Lower leg skin (tissue), 4 donors: ENCODE measurements around the gene RMND5B. TPM values are rescaled to one million over a fixed set of nuclear protein-coding genes. Genes with fewer than 3 reads are reported as not detected.

Source experiments
- DNase-seq, 2 donors: peaks; one replicate each; pipeline ENCODE4 v3.0.0-alpha.2; 2019; ENCODE audit warnings: low spot score in 2 of 2
- H3K4me3 ChIP-seq: fragments of 200-600 bp; sonication (generic); 2 replicates; pipeline ENCODE4 v1.5.1; 2017; ENCODE audit warnings: mild to moderate bottlenecking, low read depth; ENCODE audit not compliant: poor library complexity, severe bottlenecking
- CTCF ChIP-seq, 3 donors: fragments of 450-650 bp; IDR thresholded peaks; one replicate each; pipeline ENCODE4 v1.5.1; 2016; ENCODE audit warnings: antibody characterized with exemption in 3 of 3, mild to moderate bottlenecking in 3 of 3, moderate library complexity in 2 of 3
- POLR2A ChIP-seq, 2 donors: fragments of 450-650 bp; IDR thresholded peaks; one replicate each; pipeline ENCODE4 v1.6.1; 2016 to 2017; ENCODE audit warnings: antibody characterized with exemption in 2 of 2, mild to moderate bottlenecking in 1 of 2, moderate library complexity in 1 of 2
- WGBS, 2 donors: methylation state at CpG; one replicate each; pipeline ENCODE4 v1.1.5; 2018; 5-methylcytosine and 5-hydroxymethylcytosine counted together
- intact Hi-C: fragments of 100-400 bp; cut with DNase I; formaldehyde crosslinking; loops from one replicate; pipeline ENCODE4 v1.15.0; 2023; ENCODE audit warnings: low total_unique reads
- total RNA-seq, 4 donors: library from RNA; depleted of rRNA; stranded (reverse); fragments of >200 nt; gene quantifications; one replicate each; pipeline ENCODE4 v1.1.0, GENCODE V29; 2016

RMND5B gene
- total RNA-seq, 4 donors from 2014 or later: 47.4 to 83.2 (median 56.2) TPM

GRCh38 chr5:178163772-178164735, 33.2 kb downstream of the RMND5B start:
- WGBS, 2 donors: 10 to 24% methylated on average over 14 to 33 of the region's 33 CpGs
- TF ChIP-seq POLR2A (IDR thresholded peaks at IDR 0.05) (no peak), CTCF (IDR thresholded peaks at IDR 0.05) (peak in 1 of 3 donors; percentile 81)
- H3K4me3 ChIP-seq: no peak overlapping the region
- intact Hi-C loops: loop anchor here (5.0 kb wide), 1 partner anchor 87 kb away; no protein-coding TSS in a partner anchor
- peak; percentile 77 to 97 for DNase-seq

GRCh38 chr5:178165581-178165980, 34.8 kb downstream of the RMND5B start:
- H3K4me3 ChIP-seq: no peak overlapping the region
- intact Hi-C loops: no loop called here
- 54 to 66% methylated on average over 26 to 38 of the region's 38 CpGs for WGBS, 2 donors
- TF ChIP-seq CTCF (IDR thresholded peaks at IDR 0.05) (no peak), POLR2A (IDR thresholded peaks at IDR 0.05) (no peak)
- no peak for DNase-seq

- DNase-seq: no peak
- TF ChIP-seq CTCF (IDR thresholded peaks at IDR 0.05) (no peak), POLR2A (IDR thresholded peaks at IDR 0.05) (no peak)
- H3K4me3 ChIP-seq: no peak overlapping the region
- intact Hi-C loops: no loop called here
- WGBS, 2 donors: 78 to 85% methylated on average over 2 of the region's 2 CpGs
Measured at GRCh38 chr5:178170455-178170854, 39.6 kb downstream of the RMND5B start.

GRCh38 chr5:178174456-178174855, 43.6 kb downstream of the RMND5B start:
- DNase-seq: no peak
- no peak for TF ChIP-seq POLR2A (IDR thresholded peaks at IDR 0.05)
- TF ChIP-seq CTCF (IDR thresholded peaks at IDR 0.05): no peak
- H3K4me3 ChIP-seq: no peak overlapping the region
- WGBS, 2 donors: 89 to 90% methylated on average over 3 of the region's 3 CpGs
- intact Hi-C loops: no loop called here

GRCh38 chr5:178176791-178177190, 46.0 kb downstream of the RMND5B start:
- no peak overlapping the region for H3K4me3 ChIP-seq
- TF ChIP-seq CTCF (IDR thresholded peaks at IDR 0.05): no peak
- no peak for TF ChIP-seq POLR2A (IDR thresholded peaks at IDR 0.05)
- DNase-seq: no peak
- intact Hi-C loops: no loop called here
- 73 to 79% methylated on average over 6 of the region's 6 CpGs for WGBS, 2 donors
